Stimulated activated CD4-positive, alpha-beta T cell treated with anti-CD3 and anti-CD28 coated beads, Interleukin-15, amount 100 ng/mL, for 1 hour (primary cell): Measurements from ENCODE around the gene SAMD3.
"Not testable (repeated sequence)": the region's sequence is repeated elsewhere in the genome, so short reads cannot be mapped to it uniquely, and the experiment has no call there.

Experiments
- DNase-seq, 2 donors: peaks; one replicate each; pipeline ENCODE4 v3.0.0-alpha.2; 2020; ENCODE audit warnings: low read depth in 1 of 2, low spot score in 1 of 2

Gene SAMD3

DNA sequence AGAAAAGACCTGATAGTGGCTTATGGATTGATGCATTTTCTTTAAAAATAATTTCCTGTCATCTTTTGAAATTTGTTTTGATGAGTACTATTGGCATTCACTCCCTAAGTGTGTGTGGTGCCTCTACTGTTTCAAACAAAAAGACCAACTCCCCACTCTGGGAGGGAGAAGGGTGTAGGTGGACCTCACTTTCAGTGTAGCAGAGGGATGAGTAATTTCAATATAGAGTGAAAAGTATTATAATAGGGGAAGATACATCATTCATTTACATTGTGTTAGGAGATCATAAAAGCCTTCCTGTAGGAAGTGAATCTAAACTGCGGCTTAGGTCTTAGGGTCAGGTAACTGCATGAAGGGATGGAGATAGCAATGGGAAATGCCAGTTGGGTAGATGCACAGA is 46.4 kb downstream of the SAMD3 start:
- no peak for DNase-seq

GRCh38 chr6:130173377-130174004 is 49.3 kb downstream of the SAMD3 start:
- not testable (repeated sequence) for DNase-seq

GRCh38 chr6:130170160-130170559 is 52.6 kb downstream of the SAMD3 start:
- not testable (repeated sequence) for DNase-seq

DNA sequence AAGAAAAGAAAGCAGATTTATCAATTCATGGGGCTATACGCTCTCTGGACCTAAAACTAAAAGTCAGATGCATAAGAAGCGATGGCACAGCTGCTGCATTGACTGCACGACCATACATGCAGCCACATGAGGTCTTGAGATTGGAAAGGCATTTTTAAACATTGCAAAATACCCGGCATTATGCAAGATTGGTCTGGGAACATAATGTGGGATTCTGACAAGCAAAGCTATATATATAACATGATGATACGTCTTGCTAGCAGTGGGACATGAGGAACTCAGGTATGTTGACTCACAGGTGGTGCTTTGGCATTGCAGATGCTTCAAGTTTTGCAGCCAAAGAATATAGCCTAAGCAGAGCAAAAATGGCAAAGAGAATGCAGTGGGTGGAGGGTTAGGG is 55.1 kb downstream of the SAMD3 start:
- DNase-seq: no peak

GRCh38 chr6:130164251-130164650 is 58.5 kb downstream of the SAMD3 start:
- DNase-seq: no peak

DNA sequence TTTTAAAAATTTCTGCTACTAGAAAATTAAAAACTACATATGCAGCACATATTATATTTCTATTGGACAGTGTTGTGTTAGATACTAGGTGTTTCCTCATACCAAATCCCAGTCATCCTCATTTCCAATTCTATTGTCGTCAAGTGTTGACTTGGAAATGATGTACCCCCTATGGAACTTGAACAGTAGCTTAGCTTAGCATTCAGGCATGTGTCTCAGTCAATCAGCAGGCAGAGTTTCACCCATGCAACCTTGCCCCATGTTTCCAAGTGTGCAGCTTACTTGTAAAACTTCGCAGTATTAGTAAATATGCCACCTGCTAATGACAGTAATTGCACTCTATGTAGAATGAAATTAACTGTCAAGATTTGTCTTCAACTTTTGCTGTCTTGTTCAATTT is 59.5 kb downstream of the SAMD3 start:
- no peak for DNase-seq

DNA sequence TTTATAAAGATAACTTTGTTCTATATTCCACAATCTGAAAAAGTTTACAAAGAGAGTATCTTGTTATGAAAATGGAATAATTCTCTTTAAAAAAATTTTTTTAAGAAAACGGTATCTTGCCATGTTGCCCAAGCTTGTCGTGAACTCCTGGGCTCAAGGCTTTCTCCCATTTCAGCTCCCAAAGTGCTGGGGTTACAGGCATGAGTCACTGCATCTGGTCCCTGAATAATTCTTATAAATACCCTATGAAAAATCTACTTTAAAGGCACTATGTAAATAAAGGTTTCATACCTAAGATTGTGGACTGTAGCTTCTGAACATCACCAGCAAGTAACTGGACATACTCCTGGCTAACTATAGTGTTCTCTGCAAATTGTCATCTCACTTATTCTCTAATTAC is 60.3 kb downstream of the SAMD3 start:
- no peak for DNase-seq

GRCh38 chr6:130161683-130162404 is 60.9 kb downstream of the SAMD3 start:
- DNase-seq: no peak

DNA sequence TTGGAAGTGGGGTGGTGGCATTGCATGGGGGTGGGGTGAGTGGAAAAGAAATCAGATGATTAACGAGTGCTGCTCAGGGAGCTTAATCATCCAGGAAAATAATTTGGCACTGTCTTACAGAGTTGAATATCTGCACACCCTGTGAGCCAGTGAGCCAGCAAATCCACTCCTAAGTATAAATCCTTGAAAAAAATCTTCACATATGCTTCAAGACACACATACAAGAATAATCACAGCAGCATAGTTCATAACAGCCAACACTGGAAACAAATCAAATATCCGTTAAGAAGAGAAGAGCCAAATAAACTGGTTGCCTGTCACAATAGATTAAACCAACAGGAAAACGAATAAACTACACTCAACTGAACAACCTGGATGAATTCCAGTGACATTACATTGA is 62.8 kb downstream of the SAMD3 start:
- DNase-seq: no peak

DNA sequence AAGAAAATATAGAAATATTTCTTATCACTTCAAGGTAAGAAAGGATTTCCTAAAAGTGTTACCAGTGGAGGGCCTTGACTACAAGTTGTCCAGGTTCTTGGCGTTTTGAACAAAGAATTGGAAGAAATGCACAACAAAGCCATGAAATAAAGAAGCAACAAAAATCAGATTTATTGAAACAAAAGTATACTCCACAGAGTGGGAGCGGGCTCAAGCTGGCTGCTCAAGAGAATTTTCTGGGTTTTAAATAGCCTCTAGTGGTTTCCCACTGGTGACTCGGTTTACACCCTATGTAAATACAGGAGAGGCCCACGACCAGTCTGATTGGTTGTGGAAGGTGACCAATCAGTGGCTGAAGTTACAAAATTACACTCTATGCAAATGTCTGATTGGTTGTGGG is 64.2 kb downstream of the SAMD3 start:
- DNase-seq: no peak

GRCh38 chr6:130158056-130158455 is 64.7 kb downstream of the SAMD3 start:
- DNase-seq: no peak

- DNase-seq: no peak
Observed at GRCh38 chr6:130156908-130157307, 65.8 kb downstream of the SAMD3 start.

DNA sequence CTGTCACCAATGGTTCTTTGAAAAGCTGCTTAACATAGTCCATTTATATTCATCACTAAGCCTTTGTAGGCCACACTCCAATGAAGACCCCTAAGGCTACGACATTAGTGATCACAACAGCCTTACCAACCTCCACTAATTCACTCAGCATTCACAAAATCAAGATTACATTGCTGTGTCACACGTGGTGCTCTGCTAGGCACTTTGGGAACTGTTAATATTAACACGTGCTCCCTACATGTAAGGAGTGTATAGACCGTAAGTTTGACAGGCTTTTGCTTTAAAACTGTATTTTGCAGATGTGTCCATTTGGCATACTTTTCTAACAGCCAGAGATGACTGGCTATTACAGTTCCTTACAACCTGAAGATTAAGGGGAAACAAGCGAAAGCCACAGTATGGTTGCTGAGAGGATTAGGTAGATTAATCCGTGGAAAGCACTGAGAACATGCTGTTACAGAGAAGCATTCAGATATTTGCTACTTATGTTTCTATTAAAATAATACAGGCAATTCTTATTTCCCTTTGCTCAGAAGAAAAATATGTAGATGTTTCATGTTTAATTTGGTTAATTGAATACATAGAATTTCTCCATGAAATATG is 69.7 kb downstream of the SAMD3 start:
- DNase-seq: no peak

DNA sequence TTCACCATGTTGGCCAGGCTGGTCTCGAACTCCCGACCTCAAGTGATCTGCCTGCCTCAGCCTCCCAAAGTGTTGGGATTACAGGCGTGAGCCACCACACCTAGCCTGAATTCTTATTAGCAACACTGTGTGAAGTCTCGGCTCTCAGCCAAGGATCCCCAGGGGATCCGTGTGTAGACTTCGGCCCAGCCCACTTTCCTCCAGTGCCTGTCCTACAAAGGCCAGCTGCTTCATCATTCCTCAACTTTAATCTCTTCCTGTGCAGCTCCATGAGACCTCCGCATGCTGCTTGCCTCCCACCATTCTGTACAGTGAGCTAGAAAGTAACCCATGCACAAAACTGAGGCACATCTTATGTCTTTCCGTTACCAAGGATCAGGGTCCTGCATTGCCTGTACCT is 71.8 kb downstream of the SAMD3 start:
- no peak for DNase-seq

DNA sequence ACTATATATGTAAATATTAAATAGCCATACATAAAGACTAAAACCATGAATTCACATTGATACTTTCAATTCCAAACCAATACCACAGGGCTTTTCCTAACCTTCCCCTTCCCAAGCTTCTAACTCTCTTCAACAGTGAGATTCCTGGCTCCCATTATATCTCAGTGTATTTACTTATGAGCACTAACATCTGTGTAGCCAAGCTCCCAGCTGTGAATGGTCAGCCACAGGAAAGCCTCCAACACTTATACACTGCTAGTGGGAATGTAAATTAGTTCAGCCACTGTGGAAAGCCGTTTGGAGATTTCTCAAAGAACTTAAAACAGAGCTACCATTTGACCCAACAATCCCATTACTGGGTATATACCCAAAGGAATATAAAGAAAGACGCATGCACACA is 73.7 kb downstream of the SAMD3 start:
- not testable (repeated sequence) for DNase-seq

DNA sequence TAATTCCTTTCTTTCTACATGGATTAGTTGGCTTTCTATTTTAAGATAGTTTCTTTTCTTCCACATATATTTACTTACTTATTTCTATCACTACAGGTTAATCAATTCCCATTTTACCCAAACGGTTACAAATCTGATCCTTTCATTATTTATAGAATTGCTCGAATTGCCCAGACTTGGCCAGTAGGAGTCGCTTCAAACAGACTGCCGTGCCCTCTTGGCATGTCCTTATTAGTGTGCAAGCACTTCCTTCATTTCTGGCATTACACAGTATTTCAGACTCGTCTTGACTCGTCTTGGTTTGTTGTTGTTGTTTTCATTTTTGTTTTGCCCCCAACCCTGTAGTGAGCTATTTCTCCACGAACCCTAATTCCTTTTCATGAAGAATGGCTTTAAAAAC is 74.6 kb downstream of the SAMD3 start:
- no peak for DNase-seq

DNA sequence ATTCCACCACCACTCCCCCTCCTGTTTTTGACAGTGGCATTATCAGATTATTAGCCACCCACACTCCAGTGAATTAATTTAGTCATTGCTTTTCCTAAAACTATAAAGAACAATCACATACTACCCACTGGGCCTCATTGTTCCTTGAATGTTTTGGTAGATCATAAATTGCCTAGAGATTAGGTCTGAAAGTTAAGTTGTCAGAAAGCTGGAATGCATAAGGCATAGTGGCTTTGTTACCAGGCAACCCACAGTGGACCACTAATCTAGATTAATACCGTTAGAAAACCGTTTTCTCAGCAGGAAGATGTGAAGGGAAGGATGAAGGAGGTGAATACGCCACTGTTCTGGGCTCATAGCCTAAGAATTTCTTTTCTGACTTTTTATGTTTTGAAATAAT is 75.6 kb downstream of the SAMD3 start:
- DNase-seq: no peak

DNA sequence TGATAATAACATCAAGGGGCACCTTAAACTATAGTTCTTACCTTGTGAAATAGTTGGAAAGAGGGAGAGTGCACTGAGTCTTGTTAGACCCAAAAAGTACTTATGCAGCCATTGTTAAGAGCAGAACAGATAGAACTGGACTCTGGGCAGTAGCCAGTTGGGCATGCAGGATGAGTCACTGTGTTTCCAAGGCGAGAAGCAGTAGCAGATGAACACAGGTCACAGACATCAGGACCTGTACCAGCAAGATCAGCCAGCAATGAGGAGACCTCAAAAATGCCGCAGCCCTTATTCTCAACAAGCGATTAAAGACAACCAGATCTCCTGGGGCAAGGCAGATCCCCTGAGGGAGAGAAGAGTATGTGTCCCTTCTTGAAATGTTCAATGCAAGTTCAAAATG is 79.0 kb downstream of the SAMD3 start:
- no peak for DNase-seq

- no peak for DNase-seq
Observed at GRCh38 chr6:130140084-130140483, 82.7 kb downstream of the SAMD3 start.

GRCh38 chr6:130138909-130139242 is 83.9 kb downstream of the SAMD3 start:
- DNase-seq: no peak

GRCh38 chr6:130138116-130138908 is 84.4 kb downstream of the SAMD3 start:
- DNase-seq: no peak

DNA sequence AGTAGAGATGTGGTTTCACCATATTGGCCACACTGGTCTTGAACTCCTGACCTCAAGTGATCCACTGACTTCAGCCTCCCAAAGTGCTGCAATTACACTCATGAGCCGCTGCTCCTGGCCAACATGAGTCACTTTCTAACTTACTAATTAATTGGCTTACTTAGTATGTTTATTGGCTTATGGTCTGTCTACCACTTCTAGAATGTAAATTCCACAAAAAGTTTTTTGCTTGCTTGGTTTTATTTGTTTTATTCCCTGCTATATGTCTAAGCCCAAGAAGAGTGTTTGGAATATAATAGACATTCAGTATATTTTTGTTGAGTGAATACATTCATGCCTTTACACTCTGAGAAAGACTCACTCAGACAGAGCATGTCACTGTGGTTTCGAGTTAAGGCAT is 86.0 kb downstream of the SAMD3 start:
- no peak for DNase-seq
